ENCODE data around the gene RPRD2. TPM values are rescaled to one million over a fixed set of nuclear protein-coding genes. Genes with fewer than 3 reads are reported as not detected.

The RPRD2 gene
- polyA plus RNA-seq, 1 donor from 2014 or later: 8.6 TPM

- Histone ChIP-seq H3K9me2 (ENCODE audit: insufficient read depth, low read length) (no peaks in the 10 kb centered on the region), H3F3A (ENCODE audit: insufficient read depth, low read length, poor library complexity, severe bottlenecking) (no peaks in the 10 kb centered on the region), H4K20me1 (ENCODE audit: insufficient read depth) (no peaks in the 10 kb centered on the region), H3K27me3 (ENCODE audit: insufficient read depth, low read depth, low read length) (no peaks in the 10 kb centered on the region), H3K9ac (ENCODE audit: low read length) (no peak overlapping the region), H3K79me2 (replicated peaks; ENCODE audit: insufficient read depth, low read length) (peaks cover 61% of the 10 kb centered on the region), H3K27ac (ENCODE audit: low read length) (no peak overlapping the region), H3K36me3 (ENCODE audit: insufficient read depth, low read length) (no peaks in the 10 kb centered on the region), H3K4me3 (ENCODE audit: low read length) (no peak overlapping the region), H3K4me2 (ENCODE audit: low read length) (no peak overlapping the region), H3K9me3 (ENCODE audit: low read length) (no peaks in the 10 kb centered on the region), H2AFZ (ENCODE audit: low read depth, low read length) (no peak overlapping the region)
- TF ChIP-seq CTCF (IDR thresholded peaks at IDR 0.05; ENCODE audit: poor library complexity, severe bottlenecking): no peak
- TF ChIP-seq EP300 (conservative IDR thresholded peaks at IDR 0.05; ENCODE audit: poor library complexity, severe bottlenecking): no peak
- no peak for TF ChIP-seq MXI1 (conservative IDR thresholded peaks at IDR 0.05; ENCODE audit: poor library complexity, severe bottlenecking)
- no peak for TF ChIP-seq POLR2AphosphoS5 (IDR thresholded peaks at IDR 0.05)
- no peak for TF ChIP-seq EZH2 (IDR thresholded peaks at IDR 0.05; ENCODE audit: borderline replicate concordance, insufficient read depth, low read length, poor library complexity, severe bottlenecking)
- no peak for TF ChIP-seq REST (IDR thresholded peaks at IDR 0.05; ENCODE audit: borderline replicate concordance)
- no peak for TF ChIP-seq SMC3 (conservative IDR thresholded peaks at IDR 0.05; ENCODE audit: poor library complexity)
- TF ChIP-seq RAD21 (conservative IDR thresholded peaks at IDR 0.05): no peak
- no peak for TF ChIP-seq TAF1 (IDR thresholded peaks at IDR 0.05; ENCODE audit: low read depth)
Observed at GRCh38 chr1:150383631-150384324, 19.8 kb downstream of the RPRD2 start.

GRCh38 chr1:150385537-150386445 is 21.8 kb downstream of the RPRD2 start:
- Histone ChIP-seq H3K27ac (ENCODE audit: low read length) (no peak overlapping the region), H3K9ac (ENCODE audit: low read length) (no peak overlapping the region), H3K4me3 (ENCODE audit: low read length) (no peak overlapping the region), H2AFZ (ENCODE audit: low read depth, low read length) (no peak overlapping the region), H3K4me2 (ENCODE audit: low read length) (no peak overlapping the region), H3K27me3 (ENCODE audit: insufficient read depth, low read depth, low read length) (no peaks in the 10 kb centered on the region), H4K20me1 (ENCODE audit: insufficient read depth) (no peaks in the 10 kb centered on the region), H3K79me2 (replicated peaks; ENCODE audit: insufficient read depth, low read length) (peaks cover 55% of the 10 kb centered on the region), H3F3A (ENCODE audit: insufficient read depth, low read length, poor library complexity, severe bottlenecking) (no peaks in the 10 kb centered on the region), H3K9me3 (ENCODE audit: low read length) (no peaks in the 10 kb centered on the region), H3K36me3 (ENCODE audit: insufficient read depth, low read length) (no peaks in the 10 kb centered on the region), H3K9me2 (ENCODE audit: insufficient read depth, low read length) (no peaks in the 10 kb centered on the region)
- no peak for TF ChIP-seq EP300 (conservative IDR thresholded peaks at IDR 0.05; ENCODE audit: poor library complexity, severe bottlenecking)
- TF ChIP-seq RAD21 (conservative IDR thresholded peaks at IDR 0.05): no peak
- no peak for TF ChIP-seq TAF1 (IDR thresholded peaks at IDR 0.05; ENCODE audit: low read depth)
- no peak for TF ChIP-seq POLR2AphosphoS5 (IDR thresholded peaks at IDR 0.05)
- no peak for TF ChIP-seq MXI1 (conservative IDR thresholded peaks at IDR 0.05; ENCODE audit: poor library complexity, severe bottlenecking)
- TF ChIP-seq CTCF (IDR thresholded peaks at IDR 0.05; ENCODE audit: poor library complexity, severe bottlenecking): no peak
- TF ChIP-seq SMC3 (conservative IDR thresholded peaks at IDR 0.05; ENCODE audit: poor library complexity): no peak
- TF ChIP-seq EZH2 (IDR thresholded peaks at IDR 0.05; ENCODE audit: borderline replicate concordance, insufficient read depth, low read length, poor library complexity, severe bottlenecking): no peak
